Spleen (tissue), 11 donors: ENCODE results near the gene KCNAB1. TPM values are rescaled to one million over a fixed set of nuclear protein-coding genes. Genes with fewer than 3 reads are reported as not detected.
A peak's percentile ranks its signal among the peaks of the same experiment; 100 is the strongest.

Experiments
- DNase-seq: peaks from one replicate; pipeline ENCODE4 v3.0.0-alpha.2; 2020
- H3K27ac ChIP-seq, 8 donors: fragments of 200-600 bp; sonication (generic) in 7 of 8; 1 replicate in 4 of 8; 2 replicates in 4 of 8; pipeline versions ENCODE4 v1.5.0 to v1.8.0; 2016 to 2021; ENCODE audit warnings: inconsistent platforms in 4 of 8, mild to moderate bottlenecking in 4 of 8, moderate library complexity in 1 of 8
- H3K27me3 ChIP-seq, 7 donors: fragments of 200-600 bp; sonication (generic) in 6 of 7; replicated peaks in 1 of 7; 1 replicate in 4 of 7; 2 replicates in 3 of 7; pipeline versions ENCODE4 v1.5.0 to v1.8.0; 2016 to 2021; ENCODE audit warnings: inconsistent platforms in 3 of 7, mild to moderate bottlenecking in 1 of 7
- H3K36me3 ChIP-seq, 6 donors: fragments of 200-600 bp; sonication (generic) in 5 of 6; 1 replicate in 4 of 6; 2 replicates in 2 of 6; pipeline versions ENCODE4 v1.5.0 to v1.8.0; 2016 to 2021; ENCODE audit warnings: inconsistent platforms in 2 of 6
- H3K4me1 ChIP-seq, 6 donors: fragments of 200-600 bp; sonication (generic) in 5 of 6; 1 replicate in 3 of 6; 2 replicates in 3 of 6; pipeline versions ENCODE4 v1.5.0 to v1.8.0; 2016 to 2021; ENCODE audit warnings: inconsistent platforms in 3 of 6
- H3K4me3 ChIP-seq, 8 donors: fragments of 200-600 bp; sonication (generic) in 7 of 8; 1 replicate in 4 of 8; 2 replicates in 4 of 8; pipeline versions ENCODE4 v1.5.0 to v1.8.0; 2016 to 2021; ENCODE audit warnings: inconsistent platforms in 4 of 8, mild to moderate bottlenecking in 4 of 8, moderate library complexity in 2 of 8
- H3K9me3 ChIP-seq, 8 donors: fragments of 200-600 bp; sonication (generic) in 7 of 8; 1 replicate in 4 of 8; 2 replicates in 4 of 8; pipeline versions ENCODE4 v1.5.0 to v1.8.0; 2016 to 2021; ENCODE audit warnings: inconsistent platforms in 4 of 8
- POLR2A ChIP-seq, 3 donors: fragments of 450-650 bp; IDR thresholded peaks; one replicate each; pipeline ENCODE4 v1.5.1; 2017; ENCODE audit warnings: antibody characterized with exemption in 3 of 3, mild to moderate bottlenecking in 1 of 3
- POLR2AphosphoS5 ChIP-seq, 3 donors: sonication (generic); formaldehyde crosslinking; IDR thresholded peaks; one replicate each; pipeline ENCODE4 v1.5.1; 2017; ENCODE audit warnings: antibody characterized with exemption in 3 of 3
- WGBS, 5 donors: extraction: QIAGEN DNeasy Blood & Tissue Kit in 3 of 5; methylation state at CpG; one replicate each; pipeline versions ENCODE4 v1.1.5 to v1.1.7; 2013 to 2018; 5-methylcytosine and 5-hydroxymethylcytosine counted together
- intact Hi-C: fragments of 100-400 bp; cut with DNase I; formaldehyde crosslinking; loops from one replicate; pipeline ENCODE4 v1.15.0; 2023; ENCODE audit warnings: low total_unique reads
- polyA plus RNA-seq, 3 donors: library from polyadenylated mRNA; stranded (reverse); fragments of 200-250 nt; gene quantifications; one replicate each; pipeline ENCODE4 v1.2.1, GENCODE V29; 2013
- total RNA-seq, 7 donors: library from RNA; depleted of rRNA in 3 of 7; stranded (reverse); fragments of >200 nt in 3 of 7; fragmentation: NEBNext Ultra II Directional in 4 of 7; extraction: Animal tissue kit (Norgen Biotek cat#: 25700) in 4 of 7; gene quantifications; one replicate each; pipeline versions ENCODE4 v1.1.0 to v1.2.1, GENCODE V29; 2016 to 2021
- TF ChIP-seq, protein P1 (sequence below), 11 experiments: fragments of 200-600 bp in 7 of 11; fragments of 450-650 bp in 4 of 11; sonication (generic) in 4 of 11; IDR thresholded peaks in 8 of 11; conservative IDR thresholded peaks in 3 of 11; 1 replicate in 7 of 11; 2 replicates in 4 of 11; pipeline versions ENCODE4 v1.4.0 to v1.8.0; 2016 to 2021; ENCODE audit warnings: antibody characterized with exemption in 11 of 11, inconsistent platforms in 4 of 11, mild to moderate bottlenecking in 1 of 11
- donor health status: healthy with polysubstance abuse.
- donor health status: DM: no; HTN: no; CAD: no; lungs with moderate emphysema.
- donor health status: DM: no; HTN: no; CAD: no.
- donor health status: Bipolar disorder and iron deficiency.
- donor health status: healthy.
- donor health status: DM: no; HTN: no; CAD: no.
- donor health status: DM: yes; HTN: yes; CAD: no.

Gene KCNAB1
- total and polyA plus RNA-seq, 10 donors: 0.59 to 10.5 (median 6.3) TPM

DNA sequence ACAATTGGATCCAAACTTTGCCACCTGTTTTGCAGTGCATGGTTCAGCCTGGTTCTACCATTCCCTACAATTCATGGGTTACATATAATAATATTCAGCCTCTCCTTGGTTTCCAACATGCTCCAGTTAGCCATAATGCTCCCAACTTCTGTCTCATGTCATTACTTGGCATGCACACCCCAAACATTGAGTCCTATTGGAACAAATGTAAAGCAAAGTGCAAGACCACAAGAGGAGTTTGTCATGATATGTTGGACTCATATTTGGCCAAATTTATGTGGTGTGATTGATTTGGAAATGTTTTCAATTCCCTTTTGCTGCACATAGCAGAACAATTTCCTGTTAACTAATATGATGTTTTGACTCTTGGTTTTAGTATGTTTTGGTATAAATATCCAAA, 50.2 kb downstream of the KCNAB1 start:
- DNase-seq: no peak

DNA sequence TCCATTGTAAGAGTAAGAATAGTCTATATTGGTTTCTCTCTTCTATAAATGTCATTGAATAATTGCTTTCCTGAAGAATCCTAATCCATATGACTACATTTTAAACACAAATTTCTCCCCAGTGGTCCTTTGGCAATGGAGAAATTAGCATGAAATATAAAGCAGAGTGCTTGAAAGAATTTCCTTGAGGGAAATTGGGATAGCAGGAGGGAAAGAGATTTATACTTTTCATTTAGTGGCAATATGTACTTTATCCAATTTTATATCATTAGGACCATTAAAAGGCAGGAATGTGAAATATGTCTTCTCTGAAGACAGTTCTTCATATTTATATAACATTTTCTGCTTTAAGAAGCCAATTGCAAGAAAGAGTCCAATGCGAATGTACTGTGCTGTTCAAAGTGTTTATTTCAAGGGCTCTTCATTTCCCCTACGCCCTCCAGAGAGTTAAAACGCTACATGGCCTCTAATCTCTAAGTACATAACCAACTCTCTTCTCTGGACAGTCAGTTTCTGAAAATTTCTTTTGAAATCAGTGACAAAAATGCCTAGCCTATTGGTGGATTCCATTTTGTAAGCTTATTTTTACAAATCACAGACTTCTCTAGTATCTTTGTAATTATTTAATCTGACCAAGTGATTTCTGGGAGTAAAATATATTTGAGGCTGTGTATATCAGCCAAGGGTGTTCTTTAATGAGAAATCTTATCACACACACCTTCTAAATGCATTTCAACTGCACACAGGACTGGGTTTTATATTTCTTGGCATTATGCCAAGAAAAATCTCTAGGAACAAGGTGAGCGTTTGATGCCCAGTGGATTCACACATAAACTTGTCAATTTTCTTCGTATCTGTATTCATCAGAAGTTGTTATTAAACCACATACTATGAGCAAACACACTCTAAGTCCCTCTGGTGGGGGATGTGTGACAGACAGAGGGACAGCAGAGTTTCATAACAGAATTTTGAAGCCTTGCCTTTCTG, 51.2 kb downstream of the KCNAB1 start:
- H3K9me3 ChIP-seq: no peaks in the 10 kb centered on the region
- intact Hi-C loops: no loop called here
- DNase-seq: no peak
- no peaks in the 10 kb centered on the region for H3K4me1 ChIP-seq
- WGBS, 5 donors: 69 to 80% (median 79%) methylated on average over 5 of the region's 5 CpGs
- H3K36me3 ChIP-seq: no peaks in the 10 kb centered on the region
- no peak for TF ChIP-seq POLR2A (IDR thresholded peaks at IDR 0.05)
- no peak for TF ChIP-seq POLR2AphosphoS5 (IDR thresholded peaks at IDR 0.05)
- TF ChIP-seq, protein P1, sequence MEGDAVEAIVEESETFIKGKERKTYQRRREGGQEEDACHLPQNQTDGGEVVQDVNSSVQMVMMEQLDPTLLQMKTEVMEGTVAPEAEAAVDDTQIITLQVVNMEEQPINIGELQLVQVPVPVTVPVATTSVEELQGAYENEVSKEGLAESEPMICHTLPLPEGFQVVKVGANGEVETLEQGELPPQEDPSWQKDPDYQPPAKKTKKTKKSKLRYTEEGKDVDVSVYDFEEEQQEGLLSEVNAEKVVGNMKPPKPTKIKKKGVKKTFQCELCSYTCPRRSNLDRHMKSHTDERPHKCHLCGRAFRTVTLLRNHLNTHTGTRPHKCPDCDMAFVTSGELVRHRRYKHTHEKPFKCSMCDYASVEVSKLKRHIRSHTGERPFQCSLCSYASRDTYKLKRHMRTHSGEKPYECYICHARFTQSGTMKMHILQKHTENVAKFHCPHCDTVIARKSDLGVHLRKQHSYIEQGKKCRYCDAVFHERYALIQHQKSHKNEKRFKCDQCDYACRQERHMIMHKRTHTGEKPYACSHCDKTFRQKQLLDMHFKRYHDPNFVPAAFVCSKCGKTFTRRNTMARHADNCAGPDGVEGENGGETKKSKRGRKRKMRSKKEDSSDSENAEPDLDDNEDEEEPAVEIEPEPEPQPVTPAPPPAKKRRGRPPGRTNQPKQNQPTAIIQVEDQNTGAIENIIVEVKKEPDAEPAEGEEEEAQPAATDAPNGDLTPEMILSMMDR (IDR thresholded peaks at IDR 0.05 in 8 of 11, conservative IDR thresholded peaks at IDR 0.05 in 3 of 11): no peak
- no peak overlapping the region for H3K4me3 ChIP-seq
- peaks cover 0 to 4% (median 0%) of the 10 kb centered on the region in 7 donors for H3K27me3 ChIP-seq
- peak overlapping the region in 2 of 8 donors; percentile 9 to 38 for H3K27ac ChIP-seq

More for the DNA sequence above, 50.2 kb downstream of the KCNAB1 start:
- Histone ChIP-seq H3K27ac (no peak overlapping the region), H3K9me3 (no peaks in the 10 kb centered on the region), H3K27me3 (peaks cover 0 to 4% (median 0%) of the 10 kb centered on the region in 7 donors), H3K36me3 (no peaks in the 10 kb centered on the region), H3K4me1 (no peaks in the 10 kb centered on the region), H3K4me3 (no peak overlapping the region)
- intact Hi-C loops: no loop called here
- TF ChIP-seq POLR2AphosphoS5 (IDR thresholded peaks at IDR 0.05) (no peak), POLR2A (IDR thresholded peaks at IDR 0.05) (no peak)
- TF ChIP-seq, protein P1 (IDR thresholded peaks at IDR 0.05 in 8 of 11, conservative IDR thresholded peaks at IDR 0.05 in 3 of 11): no peak

DNA sequence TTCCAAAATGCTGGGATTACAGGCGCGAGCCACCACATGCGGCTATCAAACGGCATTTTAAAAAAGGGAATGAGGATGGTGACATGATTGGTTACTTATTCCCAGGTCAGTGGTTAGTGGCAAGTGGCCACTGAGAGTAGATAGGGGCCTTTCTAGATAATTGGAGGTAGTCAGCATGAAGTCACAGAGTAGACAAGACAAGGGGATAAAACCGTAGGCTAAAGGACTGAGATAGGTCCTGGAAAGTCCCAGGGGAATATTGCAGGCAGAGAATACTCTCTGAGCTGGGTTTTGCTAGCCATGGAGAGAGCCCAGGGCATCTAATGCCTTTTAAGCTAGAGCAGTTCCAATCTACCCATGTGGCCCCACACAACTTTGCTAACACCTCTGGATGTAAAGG, 52.2 kb downstream of the KCNAB1 start:
- TF ChIP-seq, protein P1 (IDR thresholded peaks at IDR 0.05 in 8 of 11, conservative IDR thresholded peaks at IDR 0.05 in 3 of 11): no peak
- no peak for TF ChIP-seq POLR2A (IDR thresholded peaks at IDR 0.05)
- TF ChIP-seq POLR2AphosphoS5 (IDR thresholded peaks at IDR 0.05): no peak
- intact Hi-C loops: no loop called here
- WGBS, 5 donors: 89 to 97% (median 92%) methylated on average over 5 of the region's 5 CpGs

DNA sequence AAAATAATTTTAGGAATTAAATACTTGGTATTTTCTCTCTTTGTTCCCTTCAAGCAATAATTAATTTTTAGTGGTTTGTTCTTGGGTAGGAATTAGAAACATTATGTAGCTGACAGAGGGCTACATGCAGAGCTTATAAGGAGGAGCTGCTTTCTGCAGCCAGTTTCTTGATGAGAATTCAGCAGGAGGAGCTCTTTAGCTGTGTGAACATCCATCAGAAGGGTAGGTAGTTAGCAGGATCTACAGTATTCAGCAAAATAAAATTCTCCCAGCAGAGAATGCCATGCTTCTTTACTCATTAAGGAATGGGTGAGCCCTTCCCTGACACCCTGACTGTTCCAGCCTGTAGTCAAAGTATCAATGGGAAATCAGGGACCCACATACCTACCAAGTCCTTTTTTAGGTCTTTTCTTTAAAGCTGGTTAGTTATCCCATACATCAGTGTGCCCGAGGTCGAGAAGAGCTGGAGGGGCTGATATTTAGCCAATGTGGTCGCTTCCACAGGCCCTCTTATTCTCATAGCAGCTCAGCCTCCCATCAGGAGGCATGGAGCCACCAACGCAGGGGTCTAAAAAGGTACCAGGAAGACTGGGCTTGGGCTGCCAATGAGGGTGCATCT, 54.0 kb downstream of the KCNAB1 start:
- TF ChIP-seq POLR2A (IDR thresholded peaks at IDR 0.05): no peak
- TF ChIP-seq POLR2AphosphoS5 (IDR thresholded peaks at IDR 0.05): no peak
- TF ChIP-seq, protein P1 (IDR thresholded peaks at IDR 0.05 in 8 of 11, conservative IDR thresholded peaks at IDR 0.05 in 3 of 11): no peak
- intact Hi-C loops: no loop called here
- no peak overlapping the region for H3K27ac ChIP-seq
- no peaks in the 10 kb centered on the region for H3K9me3 ChIP-seq
- H3K4me1 ChIP-seq: no peaks in the 10 kb centered on the region
- H3K36me3 ChIP-seq: no peaks in the 10 kb centered on the region
- WGBS, 5 donors: 79 to 93% (median 90%) methylated on average over 4 of the region's 4 CpGs
- H3K4me3 ChIP-seq: no peak overlapping the region
- no peaks in the 10 kb centered on the region for H3K27me3 ChIP-seq
- DNase-seq: no peak

More for the DNA sequence above, 52.2 kb downstream of the KCNAB1 start:
- H3K9me3 ChIP-seq: no peaks in the 10 kb centered on the region
- H3K27me3 ChIP-seq: peaks cover 0 to 4% (median 0%) of the 10 kb centered on the region in 7 donors
- no peaks in the 10 kb centered on the region for H3K36me3 ChIP-seq
- H3K4me3 ChIP-seq: no peak overlapping the region
- no peak overlapping the region for H3K27ac ChIP-seq
- no peak for DNase-seq
- no peaks in the 10 kb centered on the region for H3K4me1 ChIP-seq
